OCI-LY3 (cell line): Measurements from ENCODE around the gene PIEZO2.

Experiments used
- CTCF ChIP-seq: fragments of 200-600, 300-600 bp; sonication (generic); IDR thresholded peaks from 2 replicates; pipeline ENCODE4 v1.5.1; 2014; ENCODE audit warnings: antibody characterized with exemption, low read length, low read depth
- EZH2phosphoT487 ChIP-seq: fragments of 200-600 bp; shearing (Covaris generic); IDR thresholded peaks from 2 replicates; pipeline ENCODE4 v1.6.1; 2018; ENCODE audit warnings: antibody characterized with exemption, mixed run types, low read depth

GRCh38 chr18:10850840-10851239 lies 298.5 kb downstream of the PIEZO2 start:
- TF ChIP-seq CTCF (no peak), EZH2phosphoT487 (no peak)
